Liver (tissue), 3 donors: ENCODE results near the gene GMEB1.

Experiments used
- EGR1 ChIP-seq, 2 donors: IDR thresholded peaks; 2 replicates each; pipeline ENCODE4 v1.6.1; 2016 to 2018; ENCODE audit warnings: antibody characterized with exemption in 2 of 2, low read depth in 2 of 2
- HNF4G ChIP-seq: IDR thresholded peaks from 2 replicates; pipeline ENCODE4 v1.6.1; 2016; ENCODE audit warnings: antibody characterized with exemption
- JUND ChIP-seq, 2 donors: IDR thresholded peaks; 2 replicates each; pipeline ENCODE4 v1.6.1; 2016; ENCODE audit warnings: antibody characterized with exemption in 2 of 2
- RAD21 ChIP-seq, 2 donors: IDR thresholded peaks; 2 replicates each; pipeline ENCODE4 v1.6.1; 2016; ENCODE audit warnings: antibody characterized with exemption in 2 of 2, mild to moderate bottlenecking in 2 of 2
- TAF1 ChIP-seq: conservative IDR thresholded peaks from 2 replicates; pipeline ENCODE4 v1.6.1; 2016; ENCODE audit warnings: antibody characterized with exemption, mild to moderate bottlenecking
- YY1 ChIP-seq: IDR thresholded peaks from 2 replicates; pipeline ENCODE4 v1.6.1; 2016; ENCODE audit warnings: antibody characterized with exemption, mild to moderate bottlenecking
- TF ChIP-seq, protein P1 (sequence below): fragments of 150-350 bp; IDR thresholded peaks from 2 replicates; pipeline ENCODE4 v1.5.1; 2017; ENCODE audit warnings: improper control_type of control experiment, low read depth, low read length; ENCODE audit not compliant: missing input control
- TF ChIP-seq, protein P2 (sequence below): IDR thresholded peaks from 2 replicates; pipeline ENCODE4 v1.6.1; 2016; ENCODE audit warnings: antibody characterized with exemption, mild to moderate bottlenecking
- TF ChIP-seq, protein P3 (sequence below): IDR thresholded peaks from 2 replicates; pipeline ENCODE4 v1.6.1; 2016; ENCODE audit warnings: antibody characterized with exemption
- donor health status: healthy.
- donor health status: healthy.

DNA sequence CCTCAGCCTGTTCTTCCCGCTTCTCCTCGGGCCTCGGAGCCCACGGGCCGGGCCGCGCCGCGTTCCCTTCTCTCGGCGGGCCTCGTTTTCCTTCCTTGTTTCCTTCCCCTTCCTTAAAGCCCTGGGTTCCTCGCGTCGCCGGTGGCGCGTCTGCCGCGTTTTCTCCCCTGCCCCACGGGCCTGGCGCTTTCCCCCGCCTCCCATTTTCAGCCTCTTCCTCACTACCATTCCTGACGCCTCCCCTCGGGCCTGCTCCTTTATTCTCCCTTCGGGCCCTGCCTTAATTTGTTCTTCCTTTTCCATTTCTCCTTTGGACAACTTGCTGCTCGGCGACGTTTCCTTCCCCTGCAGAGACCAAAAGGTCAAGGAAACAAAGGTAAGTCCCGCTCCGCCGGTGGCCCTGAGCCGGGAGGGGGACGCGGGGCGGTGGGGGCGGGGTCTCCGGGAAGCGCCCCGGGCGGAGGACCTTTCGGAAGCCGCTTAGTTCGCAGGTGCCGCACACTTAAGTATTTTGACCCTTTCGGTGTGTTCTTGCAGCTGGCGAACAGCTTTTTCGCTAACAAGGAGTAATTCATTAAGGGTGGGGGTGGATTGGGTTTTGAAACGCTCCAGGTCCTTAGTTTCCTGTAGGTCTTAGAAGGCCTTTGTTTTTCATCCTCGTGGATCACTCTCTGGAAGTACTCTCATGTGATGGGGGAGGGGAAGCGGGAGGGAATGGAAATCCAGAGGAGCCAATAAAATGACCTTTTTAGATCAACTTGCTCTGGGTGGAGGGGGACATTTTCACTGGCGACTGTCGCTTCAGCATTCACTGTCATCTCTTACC is 68.9 kb downstream of the GMEB1 start:
- TF ChIP-seq, protein P1, sequence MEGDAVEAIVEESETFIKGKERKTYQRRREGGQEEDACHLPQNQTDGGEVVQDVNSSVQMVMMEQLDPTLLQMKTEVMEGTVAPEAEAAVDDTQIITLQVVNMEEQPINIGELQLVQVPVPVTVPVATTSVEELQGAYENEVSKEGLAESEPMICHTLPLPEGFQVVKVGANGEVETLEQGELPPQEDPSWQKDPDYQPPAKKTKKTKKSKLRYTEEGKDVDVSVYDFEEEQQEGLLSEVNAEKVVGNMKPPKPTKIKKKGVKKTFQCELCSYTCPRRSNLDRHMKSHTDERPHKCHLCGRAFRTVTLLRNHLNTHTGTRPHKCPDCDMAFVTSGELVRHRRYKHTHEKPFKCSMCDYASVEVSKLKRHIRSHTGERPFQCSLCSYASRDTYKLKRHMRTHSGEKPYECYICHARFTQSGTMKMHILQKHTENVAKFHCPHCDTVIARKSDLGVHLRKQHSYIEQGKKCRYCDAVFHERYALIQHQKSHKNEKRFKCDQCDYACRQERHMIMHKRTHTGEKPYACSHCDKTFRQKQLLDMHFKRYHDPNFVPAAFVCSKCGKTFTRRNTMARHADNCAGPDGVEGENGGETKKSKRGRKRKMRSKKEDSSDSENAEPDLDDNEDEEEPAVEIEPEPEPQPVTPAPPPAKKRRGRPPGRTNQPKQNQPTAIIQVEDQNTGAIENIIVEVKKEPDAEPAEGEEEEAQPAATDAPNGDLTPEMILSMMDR, result no peak
- TF ChIP-seq, protein P2, sequence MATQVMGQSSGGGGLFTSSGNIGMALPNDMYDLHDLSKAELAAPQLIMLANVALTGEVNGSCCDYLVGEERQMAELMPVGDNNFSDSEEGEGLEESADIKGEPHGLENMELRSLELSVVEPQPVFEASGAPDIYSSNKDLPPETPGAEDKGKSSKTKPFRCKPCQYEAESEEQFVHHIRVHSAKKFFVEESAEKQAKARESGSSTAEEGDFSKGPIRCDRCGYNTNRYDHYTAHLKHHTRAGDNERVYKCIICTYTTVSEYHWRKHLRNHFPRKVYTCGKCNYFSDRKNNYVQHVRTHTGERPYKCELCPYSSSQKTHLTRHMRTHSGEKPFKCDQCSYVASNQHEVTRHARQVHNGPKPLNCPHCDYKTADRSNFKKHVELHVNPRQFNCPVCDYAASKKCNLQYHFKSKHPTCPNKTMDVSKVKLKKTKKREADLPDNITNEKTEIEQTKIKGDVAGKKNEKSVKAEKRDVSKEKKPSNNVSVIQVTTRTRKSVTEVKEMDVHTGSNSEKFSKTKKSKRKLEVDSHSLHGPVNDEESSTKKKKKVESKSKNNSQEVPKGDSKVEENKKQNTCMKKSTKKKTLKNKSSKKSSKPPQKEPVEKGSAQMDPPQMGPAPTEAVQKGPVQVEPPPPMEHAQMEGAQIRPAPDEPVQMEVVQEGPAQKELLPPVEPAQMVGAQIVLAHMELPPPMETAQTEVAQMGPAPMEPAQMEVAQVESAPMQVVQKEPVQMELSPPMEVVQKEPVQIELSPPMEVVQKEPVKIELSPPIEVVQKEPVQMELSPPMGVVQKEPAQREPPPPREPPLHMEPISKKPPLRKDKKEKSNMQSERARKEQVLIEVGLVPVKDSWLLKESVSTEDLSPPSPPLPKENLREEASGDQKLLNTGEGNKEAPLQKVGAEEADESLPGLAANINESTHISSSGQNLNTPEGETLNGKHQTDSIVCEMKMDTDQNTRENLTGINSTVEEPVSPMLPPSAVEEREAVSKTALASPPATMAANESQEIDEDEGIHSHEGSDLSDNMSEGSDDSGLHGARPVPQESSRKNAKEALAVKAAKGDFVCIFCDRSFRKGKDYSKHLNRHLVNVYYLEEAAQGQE, result no peak
- TF ChIP-seq, protein P3, sequence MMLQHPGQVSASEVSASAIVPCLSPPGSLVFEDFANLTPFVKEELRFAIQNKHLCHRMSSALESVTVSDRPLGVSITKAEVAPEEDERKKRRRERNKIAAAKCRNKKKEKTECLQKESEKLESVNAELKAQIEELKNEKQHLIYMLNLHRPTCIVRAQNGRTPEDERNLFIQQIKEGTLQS, result no peak
- TF ChIP-seq RAD21 (IDR thresholded peaks at IDR 0.05) (no peak), TAF1 (no peak), JUND (IDR thresholded peaks at IDR 0.05) (no peak), EGR1 (IDR thresholded peaks at IDR 0.05; ENCODE audit: low read depth in 2 of 2) (no peak), YY1 (no peak), HNF4G (no peak)
